ENCODE data around the gene PCDHGB2. TPM values are rescaled to one million over a fixed set of nuclear protein-coding genes. Genes with fewer than 3 reads are reported as not detected.
"Not testable (repeated sequence)": the region's sequence is repeated elsewhere in the genome, so short reads cannot be mapped to it uniquely, and the experiment has no call there.

PCDHGB2 gene
- total RNA-seq, 1 donor from 2014 or later = 4.2 TPM

DNA sequence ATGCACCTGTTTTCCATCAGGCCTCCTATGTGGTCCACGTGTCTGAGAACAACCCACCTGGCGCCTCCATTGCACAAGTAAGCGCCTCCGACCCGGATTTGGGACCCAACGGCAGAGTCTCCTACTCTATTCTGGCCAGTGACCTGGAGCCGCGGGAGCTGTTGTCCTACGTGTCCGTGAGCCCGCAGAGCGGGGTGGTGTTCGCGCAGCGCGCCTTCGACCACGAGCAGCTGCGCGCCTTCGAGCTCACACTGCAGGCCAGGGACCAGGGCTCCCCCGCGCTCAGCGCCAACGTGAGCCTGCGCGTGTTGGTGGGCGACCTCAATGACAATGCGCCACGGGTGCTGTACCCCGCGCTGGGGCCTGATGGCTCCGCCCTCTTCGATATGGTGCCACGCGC is 8.2 kb upstream of the PCDHGB2 start:
- no peak for DNase-seq

DNA sequence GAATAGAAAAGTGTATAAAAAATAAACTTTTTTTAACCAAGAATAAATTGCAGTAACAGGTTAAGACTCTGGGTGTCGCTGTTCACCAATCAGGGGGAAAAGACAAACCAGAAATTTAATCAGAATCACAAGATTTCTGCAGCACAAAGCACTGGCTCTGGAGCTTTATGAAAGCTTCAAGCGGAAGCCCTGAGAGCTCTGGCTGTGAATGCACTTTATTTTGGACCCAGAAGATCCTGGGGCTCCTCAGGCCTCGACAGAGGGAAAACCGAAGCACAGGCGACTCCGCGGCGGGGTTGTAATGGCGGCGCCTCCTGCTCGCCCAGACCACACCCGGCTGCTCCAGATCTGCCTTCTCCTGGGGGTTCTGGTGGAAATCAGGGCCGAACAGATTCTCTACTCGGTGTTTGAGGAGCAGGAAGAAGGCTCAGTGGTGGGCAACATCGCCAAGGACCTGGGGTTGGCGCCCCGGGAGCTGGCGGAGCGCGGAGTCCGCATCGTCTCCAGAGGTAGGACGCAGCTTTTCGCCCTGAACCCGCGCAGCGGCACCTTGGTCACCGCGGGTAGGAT is 4.8 kb upstream of the PCDHGB2 start, which contains the start of gene PCDHGA4:
Gene PCDHGA4, plus strand, starts transcription at position 122 of the 570 bp plus-strand sequence. Its CDS starts 87 bp downstream, at position 209.
- peak; percentile 3 for DNase-seq

DNA sequence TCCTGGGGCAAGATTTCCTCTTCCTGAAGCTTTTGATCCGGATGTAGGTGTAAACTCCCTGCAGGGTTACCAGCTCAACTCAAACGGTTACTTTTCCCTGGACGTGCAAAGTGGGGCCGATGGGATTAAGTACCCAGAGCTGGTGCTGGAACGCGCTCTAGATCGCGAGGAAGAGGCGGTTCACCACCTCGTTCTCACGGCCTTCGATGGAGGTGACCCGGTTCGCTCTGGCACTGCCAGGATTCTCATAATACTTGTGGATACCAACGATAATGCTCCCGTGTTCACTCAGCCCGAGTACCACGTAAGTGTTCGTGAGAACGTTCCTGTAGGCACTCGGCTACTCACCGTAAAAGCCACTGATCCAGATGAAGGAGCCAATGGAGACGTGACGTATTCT is 4.2 kb upstream of the PCDHGB2 start:
- no peak for DNase-seq

DNA sequence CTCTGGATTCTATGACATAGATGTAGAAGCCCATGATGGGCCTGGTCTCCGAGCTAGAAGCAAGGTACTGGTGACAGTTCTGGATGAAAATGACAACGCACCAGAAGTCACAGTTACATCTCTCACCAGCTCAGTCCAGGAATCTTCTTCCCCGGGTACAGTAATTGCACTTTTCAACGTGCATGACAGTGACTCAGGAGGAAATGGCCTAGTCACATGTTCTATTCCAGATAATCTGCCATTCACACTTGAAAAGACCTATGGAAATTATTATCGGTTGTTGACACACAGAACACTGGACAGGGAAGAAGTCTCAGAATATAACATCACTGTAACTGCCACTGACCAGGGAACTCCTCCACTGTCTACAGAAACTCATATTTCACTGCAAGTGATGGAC is 3.7 kb upstream of the PCDHGB2 start:
- no peak for DNase-seq

DNA sequence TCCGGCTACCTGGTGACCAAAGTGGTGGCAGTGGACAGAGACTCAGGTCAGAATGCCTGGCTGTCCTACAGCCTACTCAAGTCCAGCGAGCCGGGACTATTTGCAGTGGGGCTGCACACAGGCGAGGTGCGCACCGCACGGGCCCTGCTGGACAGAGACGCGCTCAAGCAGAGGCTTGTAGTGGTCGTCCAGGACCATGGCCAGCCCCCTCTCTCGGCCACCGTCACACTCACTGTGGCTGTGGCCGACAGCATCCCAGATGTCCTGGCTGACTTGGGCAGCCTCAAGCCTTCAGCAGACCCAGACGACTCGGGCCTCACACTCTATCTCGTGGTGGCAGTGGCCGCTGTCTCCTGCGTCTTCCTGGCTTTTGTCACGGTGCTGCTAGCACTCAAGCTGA is 2.8 kb upstream of the PCDHGB2 start:
- no peak for DNase-seq

DNA sequence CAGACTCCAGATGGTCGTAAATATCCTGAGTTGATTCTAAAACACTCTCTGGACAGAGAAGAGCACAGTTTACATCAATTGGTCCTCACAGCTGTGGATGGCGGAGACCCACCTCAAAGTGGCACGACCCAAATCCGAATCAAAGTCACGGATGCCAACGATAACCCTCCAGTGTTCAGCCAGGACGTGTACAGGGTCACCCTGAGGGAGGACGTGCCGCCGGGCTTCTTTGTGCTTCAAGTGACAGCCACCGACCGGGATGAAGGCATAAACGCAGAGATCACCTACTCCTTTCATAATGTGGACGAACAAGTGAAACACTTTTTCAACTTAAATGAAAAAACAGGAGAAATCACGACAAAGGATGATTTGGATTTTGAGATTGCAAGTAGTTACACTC is 891 bp downstream of the PCDHGB2 start:
- DNase-seq = no peak

DNA sequence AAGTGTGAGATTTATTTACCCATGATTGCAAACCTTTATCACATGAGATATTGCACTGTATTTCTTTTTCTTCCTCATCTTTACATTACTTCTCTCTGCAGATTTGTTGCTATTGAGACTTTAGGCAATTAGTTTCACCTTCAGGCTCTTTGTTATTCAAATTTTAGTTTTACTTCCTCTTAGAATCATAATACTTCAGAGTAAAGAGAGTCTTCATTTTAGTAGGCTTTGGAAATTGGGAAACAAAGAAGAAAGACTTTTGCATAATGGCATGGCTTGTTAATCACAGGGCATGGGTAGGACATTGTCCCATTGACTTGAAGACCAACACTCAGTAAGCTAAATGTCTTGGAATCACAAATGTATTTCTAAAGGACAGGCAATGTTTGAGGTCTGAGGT is 2.9 kb downstream of the PCDHGB2 start:
- DNase-seq = no peak

DNA sequence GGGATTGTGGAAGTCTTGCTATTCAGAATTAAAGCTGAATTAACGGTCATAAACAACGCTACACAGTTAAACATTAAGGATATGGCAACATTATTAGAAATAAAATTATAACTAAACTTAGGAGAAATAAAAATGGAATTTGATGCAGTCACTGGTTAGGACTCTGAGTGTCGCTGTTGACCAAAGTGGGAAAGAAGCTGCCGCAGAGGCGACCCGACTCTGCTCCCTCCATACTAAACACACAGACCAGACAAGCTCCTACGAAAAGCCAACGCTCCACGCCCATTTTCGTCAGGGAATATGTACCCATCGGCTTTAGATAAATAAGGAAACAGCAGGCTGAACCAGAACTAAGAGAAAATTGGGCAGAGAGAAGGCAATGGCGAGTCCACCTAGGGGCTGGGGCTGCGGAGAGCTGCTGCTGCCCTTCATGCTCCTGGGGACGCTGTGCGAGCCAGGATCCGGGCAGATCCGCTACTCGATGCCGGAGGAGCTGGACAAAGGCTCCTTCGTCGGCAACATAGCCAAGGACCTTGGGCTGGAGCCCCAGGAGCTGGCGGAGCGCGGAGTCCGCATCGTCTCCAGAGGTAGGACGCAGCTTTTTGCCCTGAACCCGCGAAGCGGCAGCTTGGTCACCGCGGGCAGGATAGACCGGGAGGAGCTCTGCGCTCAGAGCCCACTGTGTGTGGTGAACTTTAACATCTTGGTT is 4.3 kb downstream of the PCDHGB2 start, which contains the start of gene PCDHGA5:
Gene PCDHGA5, plus strand, starts transcription at position 211 of the 709 bp plus-strand sequence. Its CDS starts 169 bp downstream, at position 380.
- peak; percentile 8 for DNase-seq

DNA sequence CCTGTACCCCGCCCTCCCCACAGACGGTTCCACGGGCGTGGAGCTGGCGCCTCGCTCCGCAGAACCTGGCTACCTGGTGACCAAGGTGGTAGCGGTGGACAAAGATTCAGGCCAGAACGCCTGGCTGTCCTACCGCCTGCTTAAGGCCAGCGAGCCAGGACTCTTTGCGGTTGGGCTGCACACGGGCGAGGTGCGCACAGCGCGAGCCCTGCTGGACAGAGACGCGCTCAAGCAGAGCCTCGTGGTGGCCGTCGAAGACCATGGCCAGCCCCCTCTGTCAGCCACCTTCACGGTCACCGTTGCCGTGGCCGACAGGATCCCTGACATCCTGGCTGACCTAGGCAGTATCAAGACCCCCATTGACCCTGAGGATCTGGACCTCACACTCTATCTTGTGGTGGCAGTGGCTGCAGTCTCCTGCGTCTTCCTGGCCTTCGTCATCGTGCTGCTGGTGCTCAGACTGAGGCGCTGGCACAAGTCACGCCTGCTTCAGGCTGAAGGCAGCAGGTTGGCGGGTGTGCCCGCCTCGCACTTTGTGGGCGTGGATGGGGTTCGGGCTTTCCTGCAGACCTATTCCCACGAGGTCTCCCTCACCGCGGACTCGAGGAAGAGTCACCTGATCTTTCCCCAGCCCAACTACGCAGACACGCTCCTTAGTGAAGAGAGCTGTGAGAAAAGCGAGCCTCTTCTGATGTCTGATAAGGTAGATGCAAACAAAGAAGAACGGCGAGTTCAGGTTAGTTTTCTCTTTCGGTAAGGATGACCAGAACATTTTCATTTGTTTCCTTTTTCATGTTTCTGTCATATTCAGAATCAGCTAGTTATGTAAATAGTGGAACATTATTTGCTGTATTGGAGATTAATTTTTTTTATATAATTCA is 6.5 kb downstream of the PCDHGB2 start:
- no peak for DNase-seq

DNA sequence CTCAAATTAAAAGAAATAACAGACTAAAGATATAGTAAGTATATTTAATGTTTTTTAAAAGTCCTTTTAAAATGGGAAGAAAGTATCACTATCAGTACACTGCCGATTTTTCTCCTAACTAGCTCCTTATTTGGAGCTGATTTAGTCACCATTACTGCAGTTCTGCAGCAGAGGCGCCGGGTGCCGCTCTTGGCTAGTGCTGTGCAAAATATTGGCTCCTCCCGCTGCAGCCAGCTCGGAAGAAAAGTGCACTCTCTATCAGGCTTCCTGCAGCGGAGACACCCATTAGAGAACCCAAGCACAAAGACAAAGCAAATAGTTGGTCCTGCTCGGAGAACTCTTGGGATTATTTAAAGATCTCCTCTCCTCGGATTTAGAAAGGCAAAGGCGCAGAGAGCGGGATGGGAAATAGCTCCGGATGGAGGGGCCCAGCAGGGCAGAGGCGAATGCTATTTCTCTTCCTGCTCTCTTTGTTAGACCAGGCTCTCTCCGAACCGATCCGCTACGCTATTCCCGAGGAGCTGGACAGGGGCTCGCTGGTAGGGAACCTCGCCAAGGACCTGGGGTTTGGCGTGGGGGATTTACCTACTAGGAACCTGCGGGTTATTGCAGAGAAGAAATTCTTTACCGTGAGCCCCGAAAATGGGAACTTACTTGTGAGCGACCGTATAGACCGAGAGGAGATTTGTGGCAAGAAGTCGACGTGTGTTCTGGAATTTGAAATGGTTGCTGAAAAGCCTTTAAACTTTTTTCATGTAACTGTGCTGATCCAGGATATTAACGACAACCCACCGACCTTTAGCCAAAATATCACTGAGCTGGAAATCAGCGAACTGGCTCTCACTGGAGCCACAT is 10.4 kb downstream of the PCDHGB2 start, which contains the start of gene PCDHGB3:
Gene PCDHGB3, plus strand, starts transcription at position 249 of the 855 bp plus-strand sequence. Its CDS starts 153 bp downstream, at position 402.
- peak; percentile 2 for DNase-seq

DNA sequence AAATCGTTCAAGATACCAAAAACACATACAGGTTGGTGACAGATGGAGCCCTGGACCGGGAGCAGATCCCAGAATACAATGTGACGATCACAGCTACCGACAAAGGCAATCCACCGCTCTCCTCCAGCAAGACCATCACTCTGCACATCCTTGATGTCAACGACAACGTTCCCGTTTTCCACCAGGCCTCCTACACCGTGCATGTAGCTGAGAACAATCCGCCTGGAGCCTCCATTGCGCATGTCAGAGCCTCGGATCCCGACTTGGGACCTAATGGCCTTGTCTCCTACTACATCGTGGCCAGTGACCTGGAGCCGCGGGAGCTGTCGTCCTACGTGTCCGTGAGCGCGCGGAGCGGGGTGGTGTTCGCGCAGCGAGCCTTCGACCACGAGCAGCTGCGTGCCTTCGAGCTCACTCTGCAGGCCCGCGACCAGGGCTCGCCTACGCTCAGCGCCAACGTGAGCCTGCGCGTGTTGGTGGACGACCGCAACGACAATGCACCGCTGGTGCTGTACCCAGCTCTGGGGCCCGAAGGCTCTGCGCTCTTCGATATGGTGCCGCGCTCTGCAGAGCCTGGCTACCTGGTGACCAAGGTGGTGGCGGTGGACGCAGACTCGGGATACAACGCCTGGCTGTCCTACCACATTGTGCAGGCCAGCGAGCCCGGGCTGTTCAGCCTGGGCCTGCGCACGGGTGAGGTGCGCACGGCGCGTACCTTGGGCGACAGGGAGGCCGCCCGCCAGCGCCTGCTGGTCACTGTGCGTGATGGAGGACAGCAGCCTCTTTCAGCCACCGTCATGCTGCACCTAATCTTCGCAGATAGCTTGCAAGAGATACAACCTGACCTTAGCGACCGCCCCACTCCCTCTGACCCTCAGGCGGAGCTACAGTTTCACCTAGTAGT is 12.0 kb downstream of the PCDHGB2 start:
- no peak for DNase-seq

DNA sequence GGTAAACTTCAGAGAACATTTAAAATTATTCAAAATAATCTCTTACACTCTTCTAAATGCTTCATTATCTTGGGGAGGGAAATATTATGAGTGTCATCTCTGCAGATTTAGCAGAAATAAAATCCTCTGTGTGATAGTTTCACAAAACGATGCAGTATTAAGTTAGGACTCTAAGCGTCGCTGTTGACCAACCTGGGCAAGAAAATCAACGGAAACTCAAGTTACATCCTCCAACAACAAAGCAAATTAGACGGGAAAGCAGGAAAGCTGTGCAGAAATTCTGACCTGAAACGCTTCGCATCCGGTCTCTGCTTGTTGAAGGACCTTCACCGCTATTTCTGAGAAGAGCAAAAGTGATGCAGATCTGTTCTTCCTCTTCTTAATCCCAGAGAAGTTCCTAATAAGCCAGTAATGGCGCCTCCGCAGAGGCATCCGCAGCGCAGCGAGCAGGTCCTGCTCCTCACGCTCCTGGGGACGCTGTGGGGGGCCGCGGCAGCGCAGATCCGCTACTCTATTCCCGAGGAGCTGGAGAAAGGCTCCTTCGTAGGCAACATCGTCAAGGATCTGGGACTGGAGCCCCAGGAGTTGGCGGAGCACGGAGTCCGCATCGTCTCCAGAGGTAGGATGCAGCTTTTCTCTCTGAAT is 14.0 kb downstream of the PCDHGB2 start, which contains the start of gene PCDHGA6:
Gene PCDHGA6, plus strand, starts transcription at position 219 of the 645 bp plus-strand sequence. Its CDS starts 193 bp downstream, at position 412.
- peak; percentile 6 for DNase-seq

DNA sequence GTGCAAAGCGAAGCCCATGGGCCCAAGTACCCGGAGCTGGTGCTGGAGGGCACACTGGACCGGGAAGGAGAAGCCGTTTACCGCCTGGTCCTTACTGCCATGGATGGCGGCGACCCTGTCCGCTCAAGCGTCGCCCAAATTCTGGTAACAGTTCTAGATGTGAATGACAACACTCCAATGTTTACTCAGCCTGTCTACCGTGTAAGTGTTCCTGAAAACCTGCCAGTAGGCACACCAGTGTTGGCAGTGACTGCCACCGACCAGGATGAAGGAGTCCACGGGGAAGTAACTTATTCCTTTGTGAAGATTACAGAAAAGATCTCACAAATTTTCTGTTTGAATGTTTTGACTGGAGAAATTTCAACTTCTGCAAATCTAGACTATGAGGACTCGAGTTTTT is 14.8 kb downstream of the PCDHGB2 start:
- no peak for DNase-seq

DNA sequence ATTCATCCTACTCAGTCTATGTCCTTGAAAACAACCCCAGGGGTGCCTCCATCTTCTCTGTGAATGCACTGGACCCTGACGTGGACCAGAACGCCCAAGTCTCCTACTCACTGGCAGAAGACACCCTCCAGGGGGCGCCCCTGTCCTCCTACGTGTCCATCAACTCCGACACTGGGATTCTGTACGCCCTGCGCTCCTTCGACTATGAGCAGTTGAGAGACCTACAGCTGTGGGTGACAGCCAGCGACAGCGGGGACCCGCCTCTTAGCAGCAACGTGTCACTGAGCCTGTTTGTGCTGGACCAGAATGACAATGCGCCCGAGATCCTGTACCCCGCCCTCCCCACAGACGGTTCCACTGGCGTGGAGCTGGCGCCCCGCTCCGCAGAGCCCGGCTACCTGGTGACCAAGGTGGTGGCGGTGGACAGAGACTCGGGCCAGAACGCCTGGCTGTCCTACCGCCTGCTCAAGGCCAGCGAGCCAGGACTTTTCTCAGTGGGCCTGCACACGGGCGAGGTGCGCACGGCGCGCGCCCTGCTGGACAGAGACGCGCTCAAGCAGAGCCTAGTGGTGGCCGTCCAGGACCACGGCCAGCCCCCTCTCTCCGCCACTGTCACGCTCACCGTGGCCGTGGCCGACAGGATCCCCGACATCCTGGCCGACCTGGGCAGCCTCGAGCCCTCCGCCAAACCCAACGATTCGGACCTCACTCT is 15.8 kb downstream of the PCDHGB2 start:
- DNase-seq = not testable (repeated sequence)

DNA sequence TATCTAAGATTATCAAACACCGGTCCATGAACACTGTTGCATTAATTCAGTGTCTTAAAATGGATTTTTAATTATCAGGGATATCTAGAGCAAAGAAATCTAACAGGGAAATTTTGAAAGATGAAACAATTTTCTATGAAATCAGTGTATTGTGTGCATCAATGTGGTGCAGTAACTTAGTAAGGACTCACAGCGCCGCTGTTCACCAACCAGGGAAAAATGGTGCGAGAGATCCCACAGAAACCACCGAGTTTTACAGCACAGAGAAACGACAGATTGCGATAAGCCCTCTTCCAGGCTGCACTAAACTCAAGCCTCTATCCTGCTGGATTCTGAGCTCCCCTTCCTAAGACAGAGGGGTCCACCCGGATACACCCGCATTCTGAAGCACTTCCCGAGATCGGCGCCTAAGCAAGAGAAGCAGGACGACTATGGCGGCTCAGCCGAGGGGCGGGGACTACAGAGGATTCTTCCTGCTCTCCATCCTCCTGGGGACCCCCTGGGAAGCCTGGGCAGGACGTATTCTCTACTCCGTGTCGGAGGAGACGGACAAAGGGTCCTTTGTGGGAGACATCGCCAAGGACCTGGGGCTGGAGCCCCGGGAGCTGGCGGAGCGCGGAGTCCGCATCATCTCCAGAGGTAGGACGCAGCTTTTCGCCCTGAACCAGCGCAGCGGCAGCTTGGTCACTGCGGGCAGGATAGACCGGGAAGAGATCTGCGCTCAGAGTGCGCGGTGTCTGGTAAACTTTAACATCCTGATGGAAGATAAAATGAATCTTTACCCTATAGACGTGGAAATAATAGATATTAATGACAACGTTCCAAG is 22.9 kb downstream of the PCDHGB2 start, which contains the start of gene PCDHGA7:
Gene PCDHGA7, plus strand, starts transcription at position 274 of the 826 bp plus-strand sequence. Its CDS starts 158 bp downstream, at position 432.
- peak; percentile 2 for DNase-seq

DNA sequence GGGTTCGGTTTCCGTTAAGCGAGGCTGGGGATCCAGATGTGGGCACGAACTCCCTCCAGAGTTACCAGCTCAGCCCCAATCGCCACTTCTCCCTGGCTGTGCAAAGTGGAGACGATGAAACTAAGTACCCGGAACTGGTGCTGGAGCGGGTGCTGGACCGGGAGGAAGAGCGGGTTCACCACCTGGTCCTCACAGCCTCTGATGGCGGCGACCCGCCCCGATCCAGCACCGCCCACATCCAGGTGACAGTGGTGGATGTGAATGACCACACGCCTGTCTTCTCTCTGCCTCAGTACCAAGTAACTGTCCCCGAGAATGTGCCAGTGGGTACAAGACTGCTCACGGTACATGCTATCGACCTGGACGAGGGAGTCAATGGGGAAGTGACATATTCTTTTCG is 23.6 kb downstream of the PCDHGB2 start:
- DNase-seq = no peak

DNA sequence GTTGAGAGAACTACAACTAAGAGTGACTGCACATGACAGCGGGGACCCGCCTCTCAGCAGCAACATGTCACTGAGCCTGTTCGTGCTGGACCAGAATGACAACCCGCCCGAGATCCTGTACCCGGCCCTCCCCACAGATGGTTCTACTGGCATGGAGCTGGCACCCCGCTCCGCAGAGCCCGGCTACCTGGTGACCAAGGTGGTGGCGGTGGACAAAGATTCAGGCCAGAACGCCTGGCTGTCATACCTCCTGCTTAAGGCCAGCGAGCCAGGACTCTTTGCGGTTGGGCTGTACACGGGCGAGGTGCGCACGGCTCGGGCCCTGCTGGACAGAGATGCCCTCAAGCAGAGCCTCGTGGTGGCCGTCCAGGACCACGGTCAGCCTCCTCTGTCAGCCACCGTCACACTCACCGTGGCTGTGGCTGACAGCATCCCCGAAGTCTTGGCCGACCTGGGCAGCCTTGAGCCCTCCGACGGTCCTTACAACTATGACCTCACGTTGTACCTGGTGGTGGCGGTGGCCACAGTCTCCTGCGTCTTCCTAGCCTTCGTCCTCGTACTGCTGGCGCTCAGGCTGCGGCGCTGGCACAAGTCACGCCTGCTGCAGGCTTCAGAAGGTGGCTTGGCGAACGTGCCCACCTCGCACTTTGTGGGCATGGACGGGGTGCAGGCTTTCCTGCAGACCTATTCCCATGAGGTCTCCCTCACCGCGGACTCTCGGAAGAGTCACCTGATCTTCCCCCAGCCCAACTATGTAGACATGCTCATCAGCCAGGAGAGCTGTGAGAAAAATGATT is 24.9 kb downstream of the PCDHGB2 start:
- DNase-seq = no peak
